IMR-90 (cell line): ENCODE data around the gene ADGRG3. TPM values are rescaled to one million over a fixed set of nuclear protein-coding genes. Genes with fewer than 3 reads are reported as not detected.

Source experiments
- ATAC-seq: fragments of 200-7000 bp; cut with Tn5 transposase; 2 replicates; pipeline ENCODE4 v1.9.1; 2020; ENCODE audit warnings: low read depth, mild to moderate bottlenecking, moderate library complexity
- BruUV-seq: library from RNA; stranded (reverse); fragments of 400-500 nt; replicated peaks from 2 replicates; lab custom pipeline; 2021; lab: Mats Ljungman, UMichigan
- CTCF ChIA-PET: fragments of 300-600 bp; formaldehyde crosslinking; extraction: SDS; loops from one replicate; lab custom pipeline; 2021; ENCODE audit warnings: antibody characterized with exemption; lab: Yijun Ruan, JAX
- POLR2A ChIA-PET: fragments of 300-600 bp; sonication (Branson Sonifier 250); formaldehyde crosslinking; loops from one replicate; lab custom pipeline; 2022; ENCODE audit warnings: antibody characterized with exemption; ENCODE audit not compliant: unreplicated experiment; lab: Charles Lee
- DNase-seq: peaks from one replicate; pipeline ENCODE4 v3.0.0; 2013
- H2AFZ ChIP-seq: replicated peaks from 2 replicates; pipeline ENCODE3; 2013; ENCODE audit warnings: low read length, mild to moderate bottlenecking; ENCODE audit not compliant: poor library complexity
- H2AK5ac ChIP-seq: 2 replicates; pipeline ENCODE4 v1.6.1; 2013; ENCODE audit warnings: low read depth, low read length, inconsistent platforms
- H2AK9ac ChIP-seq: replicated peaks from 2 replicates; pipeline ENCODE3; 2013; ENCODE audit warnings: mild to moderate bottlenecking, low read depth, low read length, moderate library complexity; ENCODE audit not compliant: poor library complexity
- H2BK120ac ChIP-seq: 2 replicates; pipeline ENCODE4 v1.6.1; 2013; ENCODE audit warnings: low read depth, low read length, inconsistent platforms
- H2BK15ac ChIP-seq: 3 replicates; pipeline ENCODE4 v1.6.1; 2013; ENCODE audit warnings: low read depth, low read length, inconsistent platforms
- H2BK20ac ChIP-seq: 2 replicates; pipeline ENCODE4 v1.6.1; 2013; ENCODE audit warnings: low read depth, mild to moderate bottlenecking, inconsistent platforms, low read length, moderate library complexity
- H2BK5ac ChIP-seq: 2 replicates; pipeline ENCODE4 v1.6.1; 2013; ENCODE audit warnings: mild to moderate bottlenecking, low read depth, low read length, inconsistent platforms; ENCODE audit not compliant: poor library complexity, severe bottlenecking
- H3K14ac ChIP-seq: replicated peaks from 2 replicates; pipeline ENCODE4 v1.6.1; 2013; ENCODE audit warnings: low read depth, low read length, inconsistent platforms
- H3K18ac ChIP-seq: 2 replicates; pipeline ENCODE4 v1.6.1; 2013; ENCODE audit warnings: low read depth, low read length, control low read depth
- H3K23ac ChIP-seq: 2 replicates; pipeline ENCODE4 v1.6.1; 2013; ENCODE audit warnings: low read depth, low read length, inconsistent platforms
- H3K27ac ChIP-seq: 2 replicates; pipeline ENCODE4 v1.5.1; 2013; ENCODE audit warnings: mild to moderate bottlenecking, control low read depth, low read length; ENCODE audit not compliant: insufficient read depth
- H3K27me3 ChIP-seq: 2 replicates; pipeline ENCODE4 v1.6.1; 2013; ENCODE audit warnings: low read length; ENCODE audit not compliant: control insufficient read depth, insufficient read depth
- H3K36me3 ChIP-seq: 2 replicates; pipeline ENCODE4 v1.6.1; 2013; ENCODE audit warnings: low read length, mixed read lengths; ENCODE audit not compliant: control insufficient read depth, insufficient read depth
- H3K4ac ChIP-seq: 2 replicates; pipeline ENCODE4 v1.6.1; 2013; ENCODE audit warnings: low read depth, low read length, inconsistent platforms
- H3K4me1 ChIP-seq: 2 replicates; pipeline ENCODE4 v1.6.1; 2013; ENCODE audit warnings: low read length, mixed read lengths; ENCODE audit not compliant: control insufficient read depth, insufficient read depth
- H3K4me2 ChIP-seq: 2 replicates; pipeline ENCODE4 v1.6.1; 2013; ENCODE audit warnings: low read depth, mild to moderate bottlenecking, control low read depth, low read length, moderate library complexity
- H3K4me3 ChIP-seq: 2 replicates; pipeline ENCODE4 v1.5.1; 2013; ENCODE audit warnings: low read depth, mild to moderate bottlenecking, control low read depth, low read length, moderate library complexity; ENCODE audit not compliant: insufficient read depth
- H3K56ac ChIP-seq: 2 replicates; pipeline ENCODE4 v1.6.1; 2013; ENCODE audit warnings: low read length, inconsistent platforms; ENCODE audit not compliant: insufficient read depth; ENCODE audit errors: extremely low read depth
- H3K79me1 ChIP-seq, 2 experiments: 2 replicates each; pipeline ENCODE4 v1.6.1; 2013; ENCODE audit warnings: low read length in 2 of 2, inconsistent platforms in 1 of 2, low read depth in 1 of 2
- H3K9ac ChIP-seq: 2 replicates; pipeline ENCODE4 v1.6.1; 2013; ENCODE audit warnings: low read depth, low read length, control low read depth
- H3K9me1 ChIP-seq: 2 replicates; pipeline ENCODE4 v1.6.1; 2013; ENCODE audit warnings: low read length, inconsistent platforms; ENCODE audit not compliant: insufficient read depth
- H3K9me3 ChIP-seq: 2 replicates; pipeline ENCODE4 v1.6.1; 2013; ENCODE audit warnings: low read length; ENCODE audit not compliant: control insufficient read depth, insufficient read depth
- H4K20me1 ChIP-seq: 2 replicates; pipeline ENCODE4 v1.6.1; 2013; ENCODE audit warnings: low read length, inconsistent platforms; ENCODE audit not compliant: insufficient read depth
- H4K5ac ChIP-seq: 2 replicates; pipeline ENCODE4 v1.6.1; 2013; ENCODE audit warnings: mild to moderate bottlenecking, low read depth, low read length, control low read depth
- H4K8ac ChIP-seq, 2 experiments: 2 replicates each; pipeline ENCODE4 v1.6.1; 2013; ENCODE audit warnings: low read depth in 2 of 2, low read length in 2 of 2, control low read depth in 1 of 2, inconsistent platforms in 1 of 2
- H4K91ac ChIP-seq: 2 replicates; pipeline ENCODE4 v1.6.1; 2013; ENCODE audit warnings: low read depth, low read length, inconsistent platforms; ENCODE audit not compliant: insufficient read depth
- MXI1 ChIP-seq: IDR thresholded peaks from 2 replicates; pipeline ENCODE4 v1.6.1; 2012; ENCODE audit warnings: low read depth, mild to moderate bottlenecking, low read length, moderate library complexity, borderline replicate concordance
- NFE2L2 ChIP-seq: fragments of 150-350 bp; IDR thresholded peaks from 2 replicates; pipeline ENCODE4 v1.6.1; 2016; ENCODE audit warnings: low read depth, mild to moderate bottlenecking, low read length
- WGBS, 2 experiments: methylation state at CpG; one replicate each; pipeline versions ENCODE4 v1.1.5 to v1.1.7; 2013; ENCODE audit warnings: missing lambda C conversion rate in 2 of 2; ENCODE audit not compliant: insufficient read length in 1 of 2; ENCODE audit errors: extremely low coverage in 2 of 2; 5-methylcytosine and 5-hydroxymethylcytosine counted together
- dilution Hi-C: fragments of 300-500 bp; cut with HindIII; formaldehyde crosslinking; loops from one replicate; pipeline ENCODE4 v1.14.3; 2018; ENCODE audit warnings: low sequenced_read_pairs; ENCODE audit not compliant: unreplicated experiment
- in situ Hi-C: fragments of 300-500 bp; cut with MboI; formaldehyde crosslinking; loops from 3 replicates; pipeline ENCODE4 v1.14.3; 2019; ENCODE audit warnings: low sequenced_read_pairs, inconsistent platforms, mixed read lengths
- intact Hi-C: fragments of 100-400 bp; cut with micrococcal nuclease; formaldehyde crosslinking; loops from 2 replicates; pipeline ENCODE4 v1.10.0; 2022
- polyA plus RNA-seq, 3 experiments: library from polyadenylated mRNA; depleted of rRNA; stranded (reverse); fragments of >200 nt; gene quantifications; 2 replicates each; pipeline ENCODE4 v1.2.3, GENCODE V29; 2012; ENCODE audit warnings: low replicate concordance in 1 of 3
- total RNA-seq: library from RNA; depleted of rRNA; stranded (reverse); fragments of >200 nt; gene quantifications from 2 replicates; pipeline ENCODE4 v1.2.3, GENCODE V29; 2012

ADGRG3 gene
- total and polyA plus RNA-seq, 2 of the 4 experiments (the other 2 are of a cell fraction) = not detected

DNA sequence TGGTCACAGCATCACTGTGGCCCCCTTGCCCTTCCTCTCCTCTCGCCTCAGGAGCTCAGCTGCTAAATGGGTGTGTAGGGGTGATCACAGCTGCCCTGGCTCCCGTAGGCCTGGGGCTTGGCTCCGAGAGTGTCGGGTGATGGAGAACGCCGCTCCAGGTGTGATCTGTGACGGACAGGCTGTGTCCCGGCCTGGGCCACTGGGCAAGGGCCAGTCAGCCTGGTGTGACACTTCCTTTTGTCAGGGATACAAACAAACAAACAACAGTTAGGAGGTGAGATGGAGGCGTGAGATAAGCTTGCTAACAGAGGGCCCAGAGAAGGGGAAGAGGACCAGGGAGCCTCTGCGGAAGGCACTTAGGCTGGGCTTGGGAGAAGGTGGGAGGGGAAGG lies 37.7 kb upstream of the ADGRG3 start:
- no peak overlapping the region for H3K23ac ChIP-seq
- H3K56ac ChIP-seq = no peak overlapping the region
- 92% methylated on average over 2 of the region's 10 CpGs; no CpG with 5 or more reads in 1 of the 2 experiments for WGBS, 2 experiments
- intact Hi-C loops (no loop called here), dilution Hi-C loops (no loop called here), in situ Hi-C loops (no loop called here)
- H3K4me2 ChIP-seq = no peak overlapping the region
- no peak overlapping the region for H2BK5ac ChIP-seq
- no peak overlapping the region for H3K14ac ChIP-seq
- H3K9ac ChIP-seq = no peak overlapping the region
- H4K8ac ChIP-seq = no peak overlapping the region
- no peak for DNase-seq
- H3K4me1 ChIP-seq = peaks cover 24% of the 10 kb centered on the region
- peak overlapping the region; percentile 29 for H2AK9ac ChIP-seq
- no peak overlapping the region for H2BK120ac ChIP-seq
- no peak overlapping the region for H3K27ac ChIP-seq
- peaks cover 0 to 5% of the 10 kb centered on the region in 2 experiments; a peak in 1 of 4 replicates for H3K79me1 ChIP-seq
- peak overlapping the region; percentile 28; the same call in 1 of the 2 replicates for H2BK20ac ChIP-seq
- no TSS peak for BruUV-seq
- H3K9me3 ChIP-seq = no peaks in the 10 kb centered on the region
- H2BK15ac ChIP-seq = no peak overlapping the region
- no peak overlapping the region for H2AFZ ChIP-seq
- no peak overlapping the region; the same call in 1 of the 2 replicates for H2AK5ac ChIP-seq
- H3K4me3 ChIP-seq = no peak overlapping the region
- H4K91ac ChIP-seq = no peak overlapping the region
- no peak overlapping the region for H3K18ac ChIP-seq
- no peak overlapping the region for H4K5ac ChIP-seq
- ChIA-PET CTCF (no interaction called here), POLR2A (no interaction called here)
- no peak overlapping the region for H3K4ac ChIP-seq
- peaks cover 15% of the 10 kb centered on the region for H3K9me1 ChIP-seq
- TF ChIP-seq NFE2L2 = no peak
- TF ChIP-seq MXI1 = no peak
- H3K36me3 ChIP-seq = no peaks in the 10 kb centered on the region
- ATAC-seq = no peak
- H3K27me3 ChIP-seq = no peaks in the 10 kb centered on the region
- H4K20me1 ChIP-seq = no peaks in the 10 kb centered on the region; the same call in 1 of the 2 replicates
